Right lobe of liver (tissue), 6 donors: ENCODE results near the gene ST6GALNAC5. TPM values are rescaled to one million over a fixed set of nuclear protein-coding genes. Genes with fewer than 3 reads are reported as not detected.

Experiments used
- ATAC-seq, 4 donors: fragments of 200-7000 bp; cut with Tn5 transposase; one replicate each; pipeline ENCODE4 v1.9.1; 2020; ENCODE audit warnings: mild to moderate bottlenecking in 4 of 4, moderate library complexity in 4 of 4
- DNase-seq, 3 donors: peaks; one replicate each; pipeline ENCODE4 v3.0.0-alpha.2; 2020
- H3K27ac ChIP-seq, 3 donors: fragments of 200-600 bp; one replicate each; pipeline ENCODE4 v1.8.0; 2022
- H3K27me3 ChIP-seq, 2 donors: fragments of 200-600 bp; one replicate each; pipeline ENCODE4 v1.8.0; 2022
- H3K36me3 ChIP-seq, 4 donors: fragments of 200-600 bp; sonication (generic) in 1 of 4; one replicate each; pipeline versions ENCODE4 v1.5.1 to v1.8.0; 2017 to 2022; ENCODE audit warnings: control low read depth in 1 of 4
- H3K4me1 ChIP-seq, 4 donors: fragments of 200-600 bp; sonication (generic) in 1 of 4; one replicate each; pipeline versions ENCODE4 v1.5.1 to v1.8.0; 2017 to 2022; ENCODE audit warnings: control low read depth in 1 of 4
- H3K4me3 ChIP-seq, 3 donors: fragments of 200-600 bp; one replicate each; pipeline ENCODE4 v1.8.0; 2022
- H3K9me3 ChIP-seq, 4 donors: fragments of 200-600 bp; sonication (generic) in 1 of 4; one replicate each; pipeline versions ENCODE4 v1.5.1 to v1.8.0; 2017 to 2022; ENCODE audit warnings: control low read depth in 1 of 4
- CTCF ChIP-seq, 4 donors: fragments of 200-600 bp in 3 of 4; fragments of 450-650 bp in 1 of 4; IDR thresholded peaks; one replicate each; pipeline versions ENCODE4 v1.5.1 to v1.8.0; 2016 to 2022; ENCODE audit warnings: antibody characterized with exemption in 4 of 4, mild to moderate bottlenecking in 2 of 4
- POLR2A ChIP-seq: fragments of 450-650 bp; IDR thresholded peaks from one replicate; pipeline ENCODE4 v1.6.1; 2017; ENCODE audit warnings: antibody characterized with exemption, mild to moderate bottlenecking
- WGBS: methylation state at CpG from one replicate; pipeline ENCODE4 v1.1.6; 2018; ENCODE audit warnings: low coverage, low lambda C conversion rate; ENCODE audit not compliant: insufficient coverage; ENCODE audit errors: missing lambda C conversion rate; 5-methylcytosine and 5-hydroxymethylcytosine counted together
- intact Hi-C, 2 donors: fragments of 100-400 bp; cut with DNase I; formaldehyde crosslinking; loops; one replicate each; pipeline versions ENCODE4 v1.11.2 to v1.14.1; 2022
- total RNA-seq, 6 experiments: library from RNA; depleted of rRNA in 2 of 6; stranded (reverse); fragments of >200 nt in 2 of 6; fragmentation: NEBNext Ultra II Directional in 3 of 6; extraction: Animal tissue kit (Norgen Biotek cat#: 25700) in 3 of 6; gene quantifications; one replicate each; pipeline versions ENCODE4 v1.1.0 to v1.2.4, GENCODE V29; 2016 to 2023
- donor health status: DM: no; HTN: yes; CAD: no.
- donor health status: DM: no; HTN: no; CAD: no.
- donor health status: DM: no; HTN: no; CAD: no.
- donor health status: DM: no; HTN: yes; CAD: no.
- donor health status: DM: no; HTN: yes; CAD: no.

The ST6GALNAC5 gene
- total RNA-seq, 6 experiments from 2014 or later, result not detected

- intact Hi-C loops, result no loop called here
These were observed 82.2 kb downstream of the ST6GALNAC5 start for GRCh38 chr1:76949503-76949902.

GRCh38 chr1:76950306-76950705 is 83.0 kb downstream of the ST6GALNAC5 start:
- H3K27me3 ChIP-seq, result no peaks in the 10 kb centered on the region
- 80% methylated on average over 2 of the region's 2 CpGs for WGBS
- no peaks in the 10 kb centered on the region for H3K4me1 ChIP-seq
- H3K27ac ChIP-seq, result no peak overlapping the region
- H3K9me3 ChIP-seq, result no peaks in the 10 kb centered on the region
- no peak for DNase-seq
- no peak overlapping the region for H3K4me3 ChIP-seq
- no peak for ATAC-seq
- no peaks in the 10 kb centered on the region for H3K36me3 ChIP-seq
- intact Hi-C loops, result no loop called here
- TF ChIP-seq CTCF (IDR thresholded peaks at IDR 0.05) (no peak), POLR2A (no peak)

More at GRCh38 chr1:76949503-76949902, 82.2 kb downstream of the ST6GALNAC5 start:
- Histone ChIP-seq H3K36me3 (no peaks in the 10 kb centered on the region), H3K4me1 (no peaks in the 10 kb centered on the region), H3K9me3 (no peaks in the 10 kb centered on the region), H3K4me3 (no peak overlapping the region), H3K27me3 (no peaks in the 10 kb centered on the region), H3K27ac (no peak overlapping the region)
- no peak for DNase-seq
- TF ChIP-seq CTCF (IDR thresholded peaks at IDR 0.05) (no peak), POLR2A (no peak)
- peak in 1 of 4 donors; percentile 32 for ATAC-seq
- WGBS, result 58% methylated on average over 3 of the region's 3 CpGs

- Histone ChIP-seq H3K27me3 (no peaks in the 10 kb centered on the region), H3K9me3 (no peaks in the 10 kb centered on the region), H3K27ac (no peak overlapping the region), H3K4me3 (no peak overlapping the region), H3K36me3 (no peaks in the 10 kb centered on the region), H3K4me1 (no peaks in the 10 kb centered on the region)
- intact Hi-C loops, result no loop called here
- DNase-seq (no peak), ATAC-seq (peak in 3 of 4 donors; percentile 14 to 84 (median 36))
- no peak for TF ChIP-seq CTCF (IDR thresholded peaks at IDR 0.05)
- TF ChIP-seq POLR2A, result no peak
- 28% methylated on average over 2 of the region's 2 CpGs for WGBS
These were observed 83.9 kb downstream of the ST6GALNAC5 start for GRCh38 chr1:76951153-76951552.

- Histone ChIP-seq H3K9me3 (no peaks in the 10 kb centered on the region), H3K36me3 (no peaks in the 10 kb centered on the region), H3K4me1 (no peaks in the 10 kb centered on the region), H3K27me3 (no peaks in the 10 kb centered on the region), H3K27ac (no peak overlapping the region), H3K4me3 (no peak overlapping the region)
- DNase-seq, result no peak
- ATAC-seq, result no peak
- intact Hi-C loops, result no loop called here
- no peak for TF ChIP-seq CTCF (IDR thresholded peaks at IDR 0.05)
- no peak for TF ChIP-seq POLR2A
These were observed 88.4 kb downstream of the ST6GALNAC5 start for GRCh38 chr1:76955652-76956051.

GRCh38 chr1:76957961-76958360 is 90.7 kb downstream of the ST6GALNAC5 start:
- intact Hi-C loops, result no loop called here
- WGBS, result 59% methylated on average over 8 of the region's 8 CpGs

More at GRCh38 chr1:76957961-76958360, 90.7 kb downstream of the ST6GALNAC5 start:
- TF ChIP-seq CTCF (IDR thresholded peaks at IDR 0.05) (no peak), POLR2A (no peak)
- H3K4me1 ChIP-seq, result no peaks in the 10 kb centered on the region
- no peak overlapping the region for H3K27ac ChIP-seq
- ATAC-seq, result no peak
- H3K27me3 ChIP-seq, result no peaks in the 10 kb centered on the region
- H3K36me3 ChIP-seq, result no peaks in the 10 kb centered on the region
- no peaks in the 10 kb centered on the region for H3K9me3 ChIP-seq
- no peak for DNase-seq
- no peak overlapping the region for H3K4me3 ChIP-seq
